Esophagus muscularis mucosa (tissue), 4 donors: ENCODE results near the gene RHBDD3.

Experiments
- CTCF ChIP-seq, 3 experiments: fragments of 200-600 bp in 2 of 3; fragments of 450-650 bp in 1 of 3; sonication (generic) in 2 of 3; IDR thresholded peaks; one replicate each; pipeline ENCODE4 v1.5.1; 2017 to 2019; ENCODE audit warnings: antibody characterized with exemption in 3 of 3, mild to moderate bottlenecking in 2 of 3, moderate library complexity in 1 of 3
- EP300 ChIP-seq: sonication (generic); formaldehyde crosslinking; IDR thresholded peaks from one replicate; pipeline ENCODE4 v1.6.1; 2017; ENCODE audit warnings: antibody characterized with exemption
- POLR2A ChIP-seq: fragments of 450-650 bp; IDR thresholded peaks from one replicate; pipeline ENCODE4 v1.6.1; 2017; ENCODE audit warnings: antibody characterized with exemption, moderate library complexity, mild to moderate bottlenecking, low read depth
- POLR2AphosphoS5 ChIP-seq, 2 donors: sonication (generic); formaldehyde crosslinking; IDR thresholded peaks; one replicate each; pipeline ENCODE4 v1.6.1; 2017; ENCODE audit warnings: antibody characterized with exemption in 2 of 2

- TF ChIP-seq POLR2A (no peak), CTCF (IDR thresholded peaks at IDR 0.05) (peak in 1 of 3 experiments; percentile 8), POLR2AphosphoS5 (IDR thresholded peaks at IDR 0.05) (no peak), EP300 (no peak)
Observed at GRCh38 chr22:29302681-29303465, 35.1 kb upstream of the RHBDD3 start.
